ENCODE measurements around the gene MLLT3. TPM values are rescaled to one million over a fixed set of nuclear protein-coding genes. Genes with fewer than 3 reads are reported as not detected.

The MLLT3 gene
- total and polyA plus RNA-seq, 5 donors: 5.8 to 14.0 (median 8.3) TPM

DNA sequence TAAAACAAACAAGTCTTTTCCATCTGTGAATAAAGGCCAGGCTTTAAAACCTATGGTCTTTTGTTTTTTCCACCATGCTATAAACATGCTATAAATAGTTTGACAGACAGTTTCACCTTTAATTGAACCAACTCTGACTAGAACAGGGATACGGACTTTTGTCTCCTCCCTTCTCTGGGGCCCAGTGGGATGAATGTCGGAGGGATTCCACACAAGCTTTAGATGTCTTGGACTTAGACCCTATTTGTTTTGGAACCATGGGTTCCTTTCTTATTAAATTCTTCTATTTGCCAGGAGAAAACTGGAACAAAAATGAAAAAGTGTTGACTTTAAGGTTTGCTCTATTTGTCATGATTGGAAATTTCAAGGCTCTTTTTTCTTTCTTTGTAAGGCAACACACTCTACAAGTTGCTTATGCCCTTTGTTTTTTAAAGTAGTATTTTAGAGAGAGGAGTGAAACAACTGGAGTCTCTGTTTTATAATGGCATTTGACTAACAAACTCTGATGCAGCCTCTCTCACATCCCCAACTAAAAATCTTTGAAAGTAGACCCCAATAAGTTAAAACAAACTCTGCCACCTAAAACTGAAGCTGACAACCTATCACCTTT lies 145.3 kb downstream of the MLLT3 start:
- Histone ChIP-seq H3K27me3 (ENCODE audit: control insufficient read depth, insufficient read depth) (no peaks in the 10 kb centered on the region), H3K4me1 (ENCODE audit: control insufficient read depth, insufficient read depth, low read length) (no peaks in the 10 kb centered on the region), H3K27ac (ENCODE audit: low read length) (no peak overlapping the region), H3K9me3 (ENCODE audit: control insufficient read depth, low read length) (no peaks in the 10 kb centered on the region), H3K4me3 (ENCODE audit: low read length) (no peak overlapping the region)
- DNase-seq (peak in 1 of 3 donors; percentile 30), ATAC-seq (peak; percentile 64 to 66)
- intact Hi-C loops (cut with DNase I): no loop called here
- 23% methylated on average over 2 of the region's 2 CpGs for WGBS

DNA sequence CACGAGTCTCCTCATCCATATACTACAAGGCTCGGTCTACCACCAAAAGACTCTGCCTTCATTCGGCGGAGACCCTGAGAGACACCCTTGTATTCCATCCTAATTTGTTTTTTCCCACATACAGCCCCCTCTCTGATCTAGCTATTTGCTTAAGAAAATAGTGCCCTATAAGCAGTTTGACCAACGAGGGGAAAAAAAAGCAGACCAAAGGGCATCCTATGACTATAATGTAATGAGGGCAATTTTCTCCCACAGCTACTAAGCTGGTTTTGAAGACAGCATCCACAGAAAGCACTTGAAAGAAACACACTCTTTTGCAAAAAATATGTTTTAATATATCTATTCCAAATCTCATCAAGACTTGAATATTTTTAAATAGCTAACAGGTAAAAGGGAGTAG lies 147.8 kb downstream of the MLLT3 start:
- 93% methylated on average over 5 of the region's 5 CpGs for WGBS
- ATAC-seq (no peak), DNase-seq (no peak)
- no peak overlapping the region for H3K27ac ChIP-seq (ENCODE audit: low read length)
- intact Hi-C loops (cut with DNase I): no loop called here
- no peak overlapping the region for H3K4me3 ChIP-seq (ENCODE audit: low read length)
- H3K4me1 ChIP-seq (ENCODE audit: control insufficient read depth, insufficient read depth, low read length): no peaks in the 10 kb centered on the region
- H3K27me3 ChIP-seq (ENCODE audit: control insufficient read depth, insufficient read depth): no peaks in the 10 kb centered on the region
- H3K9me3 ChIP-seq (ENCODE audit: control insufficient read depth, low read length): no peaks in the 10 kb centered on the region

DNA sequence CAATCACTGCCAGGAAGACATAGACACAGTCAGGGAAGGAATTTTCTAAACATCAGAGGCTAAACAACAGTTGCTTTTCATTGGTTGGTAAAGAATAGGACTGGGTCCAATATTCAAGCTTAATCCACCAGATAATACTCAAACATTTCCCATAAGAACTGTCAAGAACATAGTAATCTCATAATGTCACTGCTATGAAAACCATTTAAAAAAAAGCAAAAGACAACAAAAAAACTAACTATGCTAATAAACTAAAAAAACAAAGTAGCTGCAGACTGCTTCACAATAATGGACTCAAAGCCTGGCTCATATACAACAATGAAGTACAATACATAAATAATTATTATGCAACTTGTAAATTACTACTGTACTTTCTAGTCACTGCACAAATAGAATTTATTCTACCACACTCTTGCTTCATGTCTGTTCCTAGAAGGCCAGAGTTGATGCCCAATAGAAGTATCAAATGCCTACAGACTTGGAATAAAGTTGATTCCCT lies 148.7 kb downstream of the MLLT3 start:
- peak overlapping the region; percentile 2 for H3K4me3 ChIP-seq (ENCODE audit: low read length)
- intact Hi-C loops (cut with DNase I): no loop called here
- H3K9me3 ChIP-seq (ENCODE audit: control insufficient read depth, low read length): no peaks in the 10 kb centered on the region
- H3K4me1 ChIP-seq (ENCODE audit: control insufficient read depth, insufficient read depth, low read length): no peaks in the 10 kb centered on the region
- no peak overlapping the region for H3K27ac ChIP-seq (ENCODE audit: low read length)
- ATAC-seq (no peak), DNase-seq (no peak)
- H3K27me3 ChIP-seq (ENCODE audit: control insufficient read depth, insufficient read depth): no peaks in the 10 kb centered on the region

DNA sequence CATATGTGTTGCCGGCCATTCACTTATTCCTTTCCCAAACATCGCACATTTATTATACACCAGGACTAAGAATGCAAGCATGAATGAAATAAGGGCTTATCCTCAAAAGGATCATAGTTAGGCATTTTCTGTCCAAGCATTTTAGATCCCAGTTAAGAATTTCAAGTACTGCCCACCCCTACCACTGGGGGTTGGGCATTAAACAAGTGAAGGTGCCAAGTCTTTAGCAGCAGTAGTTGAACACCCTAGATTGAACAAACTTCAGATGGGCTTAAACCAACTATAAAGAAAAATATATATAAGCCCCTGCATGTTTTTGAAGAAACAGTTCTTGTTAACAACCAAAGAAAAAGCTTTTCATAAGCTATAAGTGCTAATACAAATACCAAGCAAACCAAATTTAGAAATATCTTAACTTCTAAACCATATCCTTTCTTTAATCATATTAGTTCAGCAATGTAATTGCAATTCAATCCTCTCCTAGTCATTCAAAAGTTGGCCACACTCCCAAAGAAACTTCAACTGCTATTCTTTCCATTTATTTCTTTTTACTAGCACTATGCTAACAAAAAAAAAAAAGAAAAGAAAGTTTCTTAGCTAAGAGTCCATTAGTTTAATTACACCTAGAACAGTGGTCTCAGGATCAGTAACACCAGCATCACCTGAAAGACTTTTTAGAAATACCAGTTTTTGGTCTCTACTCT lies 149.8 kb downstream of the MLLT3 start:
- H3K4me3 ChIP-seq (ENCODE audit: low read length): no peak overlapping the region
- intact Hi-C loops (cut with DNase I): no loop called here
- no peak for DNase-seq

DNA sequence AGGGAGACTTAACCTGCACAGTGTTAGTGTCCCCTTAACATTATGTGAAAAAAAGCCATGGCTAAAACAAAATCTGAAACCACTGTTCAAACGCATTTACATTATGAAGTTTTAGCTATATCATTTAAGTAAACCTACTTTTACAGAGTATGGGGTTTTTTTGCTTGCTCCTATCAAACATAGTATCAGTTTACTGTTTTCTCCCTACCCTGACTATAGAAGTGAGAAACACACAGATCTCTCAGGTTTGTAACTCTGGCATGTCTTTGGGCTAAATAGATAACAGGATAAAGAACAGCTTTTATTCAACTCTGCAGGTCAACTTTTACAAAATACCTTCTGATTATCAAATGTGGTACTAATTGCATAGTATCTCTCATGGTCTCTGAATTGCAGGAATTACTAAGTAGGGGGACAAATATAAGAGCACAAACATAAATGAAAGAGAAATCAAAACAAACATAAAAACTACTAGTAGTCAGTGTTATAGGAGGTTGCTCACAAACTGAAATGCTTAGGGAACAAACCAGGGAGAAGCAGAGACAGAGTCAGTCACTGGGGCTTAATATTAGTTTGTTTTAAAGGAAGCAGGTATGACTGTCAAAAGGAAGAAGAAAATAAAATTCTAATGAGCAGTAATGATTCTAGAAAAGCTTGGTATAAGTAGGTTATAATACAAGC lies 155.8 kb downstream of the MLLT3 start:
- 95% methylated on average over 1 of the region's 1 CpG for WGBS
- no peak for DNase-seq
- Histone ChIP-seq H3K9me3 (ENCODE audit: control insufficient read depth, low read length) (no peaks in the 10 kb centered on the region), H3K4me1 (ENCODE audit: control insufficient read depth, insufficient read depth, low read length) (peaks cover 2% of the 10 kb centered on the region), H3K4me3 (ENCODE audit: low read length) (no peak overlapping the region), H3K27ac (ENCODE audit: low read length) (no peak overlapping the region), H3K27me3 (ENCODE audit: control insufficient read depth, insufficient read depth) (no peaks in the 10 kb centered on the region)
- intact Hi-C loops (cut with DNase I): no loop called here
- ATAC-seq: no peak

More for the DNA sequence above, 149.8 kb downstream of the MLLT3 start:
- Histone ChIP-seq H3K27ac (ENCODE audit: low read length) (no peak overlapping the region), H3K4me1 (ENCODE audit: control insufficient read depth, insufficient read depth, low read length) (no peaks in the 10 kb centered on the region), H3K27me3 (ENCODE audit: control insufficient read depth, insufficient read depth) (no peaks in the 10 kb centered on the region), H3K9me3 (ENCODE audit: control insufficient read depth, low read length) (no peaks in the 10 kb centered on the region)
- 98% methylated on average over 2 of the region's 2 CpGs for WGBS
- ATAC-seq: no peak

DNA sequence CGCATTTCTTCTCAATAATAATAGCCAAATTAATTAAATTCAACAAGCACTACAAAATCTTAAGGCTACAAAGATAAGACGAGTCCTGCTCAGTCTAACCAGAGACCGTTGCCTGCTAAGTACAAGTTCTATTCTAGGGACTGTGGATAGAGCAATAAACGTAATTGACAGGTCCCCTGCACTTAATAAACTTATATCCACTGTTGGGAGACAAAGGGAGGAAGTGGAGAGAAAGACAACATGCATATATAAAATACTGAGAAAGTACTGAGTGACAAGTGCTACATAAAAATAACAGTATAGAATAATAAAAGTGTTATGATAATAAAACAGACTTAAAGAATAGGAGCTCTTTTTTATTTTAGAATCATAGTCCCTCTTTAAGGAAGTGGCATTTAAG lies 158.1 kb downstream of the MLLT3 start:
- Histone ChIP-seq H3K27me3 (ENCODE audit: control insufficient read depth, insufficient read depth) (no peaks in the 10 kb centered on the region), H3K4me3 (ENCODE audit: low read length) (no peak overlapping the region), H3K27ac (ENCODE audit: low read length) (no peak overlapping the region), H3K4me1 (ENCODE audit: control insufficient read depth, insufficient read depth, low read length) (peaks cover 2% of the 10 kb centered on the region), H3K9me3 (ENCODE audit: control insufficient read depth, low read length) (no peaks in the 10 kb centered on the region)
- WGBS: 85% methylated on average over 4 of the region's 4 CpGs
- intact Hi-C loops (cut with DNase I): no loop called here
- ATAC-seq (no peak), DNase-seq (no peak)

DNA sequence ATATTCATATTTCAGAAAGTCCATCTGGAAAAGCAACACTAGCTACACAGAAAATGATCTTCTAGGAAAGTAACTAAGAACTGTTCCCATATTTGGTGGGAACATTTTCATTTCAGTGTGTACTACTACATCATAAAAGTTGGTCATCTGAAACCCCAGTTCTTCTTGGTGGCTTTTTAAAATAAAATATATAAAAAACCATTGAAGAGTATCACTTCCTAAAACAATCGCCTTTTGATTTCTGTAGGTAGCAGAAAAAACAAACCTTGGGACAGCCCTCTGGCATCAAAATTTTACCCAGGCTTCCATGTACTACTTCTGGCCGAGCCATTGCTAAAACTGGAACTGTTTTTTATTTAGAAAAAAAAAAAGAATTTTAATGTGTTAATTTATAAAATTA lies 158.5 kb downstream of the MLLT3 start:
- 95% methylated on average over 2 of the region's 2 CpGs for WGBS
- Histone ChIP-seq H3K4me3 (ENCODE audit: low read length) (no peak overlapping the region), H3K27me3 (ENCODE audit: control insufficient read depth, insufficient read depth) (no peaks in the 10 kb centered on the region), H3K27ac (ENCODE audit: low read length) (no peak overlapping the region), H3K9me3 (ENCODE audit: control insufficient read depth, low read length) (no peaks in the 10 kb centered on the region), H3K4me1 (ENCODE audit: control insufficient read depth, insufficient read depth, low read length) (peaks cover 2% of the 10 kb centered on the region)
- intact Hi-C loops (cut with DNase I): no loop called here
- ATAC-seq (no peak), DNase-seq (no peak)

DNA sequence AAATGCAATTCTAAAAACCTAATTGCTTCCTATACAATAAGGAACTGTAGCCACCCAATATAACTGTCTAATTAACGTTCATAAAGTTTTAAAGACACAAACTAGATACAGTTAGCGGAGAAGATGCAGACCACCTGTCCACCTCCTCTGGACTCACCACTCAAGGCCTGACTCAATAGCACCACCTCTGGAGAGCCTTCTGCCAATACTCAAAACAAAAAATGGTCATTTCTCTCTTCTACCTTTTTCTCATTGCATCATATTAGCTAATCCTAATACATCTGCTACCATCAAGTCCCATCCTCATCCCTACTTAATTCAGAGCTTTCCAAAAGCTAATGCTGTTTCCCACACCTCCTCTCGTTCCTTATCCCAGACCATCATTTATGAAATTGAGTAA lies 159.9 kb downstream of the MLLT3 start:
- Histone ChIP-seq H3K27me3 (ENCODE audit: control insufficient read depth, insufficient read depth) (no peaks in the 10 kb centered on the region), H3K27ac (ENCODE audit: low read length) (no peak overlapping the region), H3K9me3 (ENCODE audit: control insufficient read depth, low read length) (no peaks in the 10 kb centered on the region), H3K4me1 (ENCODE audit: control insufficient read depth, insufficient read depth, low read length) (peaks cover 2% of the 10 kb centered on the region), H3K4me3 (ENCODE audit: low read length) (no peak overlapping the region)
- no peak for ATAC-seq
- 95% methylated on average over 3 of the region's 3 CpGs for WGBS
- DNase-seq: no peak
- intact Hi-C loops (cut with DNase I): no loop called here

DNA sequence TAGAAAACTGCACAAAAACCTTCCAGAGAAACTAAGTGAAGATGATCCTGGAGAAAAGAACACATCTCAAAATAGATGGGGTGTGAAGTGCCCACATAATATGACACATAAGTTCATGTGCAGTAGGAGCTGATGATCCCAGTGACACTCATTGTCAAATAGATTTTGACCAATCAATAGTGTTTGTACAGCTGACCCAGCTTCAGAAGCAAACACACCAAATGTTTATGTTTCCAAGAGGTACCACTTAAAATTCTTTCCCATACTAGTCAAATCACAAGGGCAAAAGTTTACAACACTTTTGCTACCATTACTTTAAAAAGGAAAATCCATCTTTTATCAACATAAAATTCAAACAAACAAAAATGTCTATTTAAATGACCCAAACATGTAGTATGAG lies 175.0 kb downstream of the MLLT3 start:
- no peaks in the 10 kb centered on the region for H3K27me3 ChIP-seq (ENCODE audit: control insufficient read depth, insufficient read depth)
- H3K27ac ChIP-seq (ENCODE audit: low read length): no peak overlapping the region
- DNase-seq: no peak
- intact Hi-C loops (cut with DNase I): loop anchor here in 1 of 4 donors (10.0 kb wide), 1 partner anchor 62 kb away; no protein-coding TSS in a partner anchor
- no peaks in the 10 kb centered on the region for H3K9me3 ChIP-seq (ENCODE audit: control insufficient read depth, low read length)
- no peak overlapping the region for H3K4me3 ChIP-seq (ENCODE audit: low read length)
- no peak for ATAC-seq
- no peaks in the 10 kb centered on the region for H3K4me1 ChIP-seq (ENCODE audit: control insufficient read depth, insufficient read depth, low read length)

DNA sequence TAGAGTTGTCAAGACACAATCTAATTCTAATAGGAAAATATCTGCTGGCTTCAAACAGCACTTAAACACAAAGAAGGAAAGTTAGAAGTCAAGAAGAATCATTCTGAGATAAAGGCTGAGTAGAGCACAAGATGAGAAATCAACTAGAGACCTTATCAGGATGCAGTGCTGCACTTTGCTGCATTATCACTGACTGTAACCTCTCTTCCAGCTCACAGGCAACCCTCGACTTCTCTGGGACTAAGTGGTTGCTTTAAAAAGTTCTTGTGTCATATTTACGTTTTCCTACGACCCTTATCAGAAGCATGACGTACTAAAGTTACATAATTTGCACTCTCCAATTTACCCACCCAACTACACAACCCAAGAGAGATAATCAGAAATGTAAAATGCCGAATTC lies 176.1 kb downstream of the MLLT3 start:
- ATAC-seq: no peak
- intact Hi-C loops (cut with DNase I): loop anchor here in 1 of 4 donors (10.0 kb wide), 1 partner anchor 61 kb away; no protein-coding TSS in a partner anchor
- no peaks in the 10 kb centered on the region for H3K4me1 ChIP-seq (ENCODE audit: control insufficient read depth, insufficient read depth, low read length)
- no peaks in the 10 kb centered on the region for H3K27me3 ChIP-seq (ENCODE audit: control insufficient read depth, insufficient read depth)
- H3K4me3 ChIP-seq (ENCODE audit: low read length): no peak overlapping the region
- H3K27ac ChIP-seq (ENCODE audit: low read length): no peak overlapping the region
- DNase-seq: no peak
- no peaks in the 10 kb centered on the region for H3K9me3 ChIP-seq (ENCODE audit: control insufficient read depth, low read length)
- 51% methylated on average over 5 of the region's 5 CpGs for WGBS

Measured in right cardiac atrium (tissue), 5 donors.